Smooth muscle cell (in vitro differentiated cells): ENCODE results near the gene TBX4. TPM values are rescaled to one million over a fixed set of nuclear protein-coding genes. Genes with fewer than 3 reads are reported as not detected.

ENCODE experiments used
- DNase-seq: peaks from one replicate; lab custom pipeline; 2025; ENCODE audit not compliant: unreplicated experiment; lab: John Stamatoyannopoulos, UW
- H2AFZ ChIP-seq: fragments of 200-600 bp; sonication (generic); 2 replicates; pipeline ENCODE4 v1.6.0; 2016; ENCODE audit warnings: antibody characterized with exemption, low read depth, mild to moderate bottlenecking
- H3F3A ChIP-seq: fragments of 200-600 bp; sonication (generic); 2 replicates; pipeline ENCODE4 v1.6.0; 2017; ENCODE audit warnings: antibody characterized with exemption, low read depth
- H3K27ac ChIP-seq: fragments of 200-600 bp; sonication (generic); 2 replicates; pipeline ENCODE4 v1.5.1; 2016; ENCODE audit warnings: low read depth, mild to moderate bottlenecking
- H3K27me3 ChIP-seq: fragments of 200-600 bp; sonication (generic); 2 replicates; pipeline ENCODE4 v1.6.1; 2016; ENCODE audit warnings: low read depth, mild to moderate bottlenecking
- H3K36me3 ChIP-seq: fragments of 200-600 bp; sonication (generic); 2 replicates; pipeline ENCODE4 v1.5.1; 2016; ENCODE audit warnings: low read depth
- H3K4me1 ChIP-seq: fragments of 200-600 bp; sonication (generic); 2 replicates; pipeline ENCODE4 v1.5.1; 2016; ENCODE audit warnings: low read depth
- H3K4me2 ChIP-seq: fragments of 200-600 bp; sonication (generic); 2 replicates; pipeline ENCODE4 v1.6.0; 2016; ENCODE audit warnings: mild to moderate bottlenecking
- H3K4me3 ChIP-seq: fragments of 200-600 bp; sonication (generic); 2 replicates; pipeline ENCODE4 v1.5.1; 2016; ENCODE audit warnings: mild to moderate bottlenecking
- H3K79me2 ChIP-seq: fragments of 200-600 bp; sonication (generic); 2 replicates; pipeline ENCODE4 v1.6.0; 2016; ENCODE audit warnings: low read depth, mild to moderate bottlenecking
- H3K9ac ChIP-seq: fragments of 200-600 bp; sonication (generic); 2 replicates; pipeline ENCODE4 v1.6.0; 2016; ENCODE audit warnings: low read depth
- H3K9me3 ChIP-seq: fragments of 200-600 bp; sonication (generic); replicated peaks from 2 replicates; pipeline ENCODE4 v1.5.1; 2016; ENCODE audit warnings: low read depth
- H4K20me1 ChIP-seq: fragments of 200-600 bp; sonication (generic); 2 replicates; pipeline ENCODE4 v1.6.0; 2016; ENCODE audit warnings: low read depth
- WGBS: methylation state at CpG from one replicate; pipeline ENCODE4 v1.1.7; 2016; ENCODE audit warnings: low lambda C conversion rate; 5-methylcytosine and 5-hydroxymethylcytosine counted together
- polyA plus RNA-seq: library from polyadenylated mRNA; unstranded; fragments of >200 nt; fragmentation: Nextera tagmentation; extraction: Ambion mirVana; gene quantifications from 2 replicates; pipeline ENCODE4 v1.2.1, GENCODE V29; 2016
- total RNA-seq: library from RNA; depleted of rRNA; stranded (reverse); fragments of >200 nt; gene quantifications from 2 replicates; pipeline ENCODE4 v1.2.3, GENCODE V29; 2014
- TF ChIP-seq, protein P1 (sequence below): fragments of 200-600 bp; sonication (generic); IDR thresholded peaks from 2 replicates; pipeline ENCODE4 v1.5.1; 2017; ENCODE audit warnings: borderline replicate concordance, mild to moderate bottlenecking, antibody characterized with exemption; ENCODE audit not compliant: insufficient read depth, poor library complexity, severe bottlenecking

The TBX4 gene
- total and polyA plus RNA-seq, 2 experiments from 2014 or later = 14.1 to 22.7 TPM

DNA sequence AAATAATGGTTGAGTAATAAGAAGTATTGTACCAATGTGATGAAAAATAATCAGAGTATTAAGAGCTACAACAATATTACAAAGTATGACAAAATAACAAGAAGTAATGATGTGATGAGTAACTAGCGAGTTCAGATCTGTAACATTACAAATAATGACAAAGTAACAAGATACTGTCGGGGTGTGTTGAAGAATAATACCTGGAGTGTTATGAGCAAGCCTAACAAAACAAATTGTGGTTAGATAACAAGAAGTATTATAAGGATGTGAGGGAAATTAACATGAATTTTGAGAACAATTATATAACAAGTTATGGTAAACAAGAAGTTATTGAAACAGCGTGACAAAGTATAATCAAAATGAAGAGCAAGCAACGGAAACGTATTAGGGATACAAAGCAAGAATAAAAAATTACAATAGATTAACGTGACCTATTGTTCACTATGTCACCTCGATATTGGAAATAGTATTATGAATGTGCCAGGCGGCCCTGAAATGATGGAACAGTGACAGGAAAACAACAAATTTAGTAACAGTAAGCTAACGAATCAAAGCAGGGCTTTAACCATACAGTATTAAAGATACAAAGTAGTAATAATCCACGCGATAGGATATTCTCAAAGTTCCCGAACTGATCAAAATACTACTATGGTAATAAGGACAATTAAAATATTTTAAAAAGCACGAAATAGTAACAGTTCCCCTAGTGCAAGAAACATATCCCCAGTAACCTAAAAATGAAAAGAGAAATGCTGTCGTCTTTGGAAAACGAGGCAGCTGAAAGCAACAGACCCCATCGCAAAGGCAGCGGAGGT lies 1.6 kb downstream of the TBX4 start:
- Histone ChIP-seq H3K4me1 (peaks cover 22% of the 10 kb centered on the region), H3K79me2 (peaks cover 61% of the 10 kb centered on the region), H3K27me3 (peaks cover 6% of the 10 kb centered on the region), H3F3A (peaks cover 5% of the 10 kb centered on the region), H2AFZ (peak overlapping the region; percentile 6), H3K4me2 (peak overlapping the region; percentile 91), H3K4me3 (peak overlapping the region; percentile 63), H3K9me3 (no peaks in the 10 kb centered on the region), H3K27ac (peak overlapping the region; percentile 64), H4K20me1 (no peaks in the 10 kb centered on the region), H3K36me3 (no peaks in the 10 kb centered on the region), H3K9ac (peak overlapping the region; percentile 61)
- TF ChIP-seq, protein P1, sequence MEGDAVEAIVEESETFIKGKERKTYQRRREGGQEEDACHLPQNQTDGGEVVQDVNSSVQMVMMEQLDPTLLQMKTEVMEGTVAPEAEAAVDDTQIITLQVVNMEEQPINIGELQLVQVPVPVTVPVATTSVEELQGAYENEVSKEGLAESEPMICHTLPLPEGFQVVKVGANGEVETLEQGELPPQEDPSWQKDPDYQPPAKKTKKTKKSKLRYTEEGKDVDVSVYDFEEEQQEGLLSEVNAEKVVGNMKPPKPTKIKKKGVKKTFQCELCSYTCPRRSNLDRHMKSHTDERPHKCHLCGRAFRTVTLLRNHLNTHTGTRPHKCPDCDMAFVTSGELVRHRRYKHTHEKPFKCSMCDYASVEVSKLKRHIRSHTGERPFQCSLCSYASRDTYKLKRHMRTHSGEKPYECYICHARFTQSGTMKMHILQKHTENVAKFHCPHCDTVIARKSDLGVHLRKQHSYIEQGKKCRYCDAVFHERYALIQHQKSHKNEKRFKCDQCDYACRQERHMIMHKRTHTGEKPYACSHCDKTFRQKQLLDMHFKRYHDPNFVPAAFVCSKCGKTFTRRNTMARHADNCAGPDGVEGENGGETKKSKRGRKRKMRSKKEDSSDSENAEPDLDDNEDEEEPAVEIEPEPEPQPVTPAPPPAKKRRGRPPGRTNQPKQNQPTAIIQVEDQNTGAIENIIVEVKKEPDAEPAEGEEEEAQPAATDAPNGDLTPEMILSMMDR = no peak
- no peak for DNase-seq
- WGBS = 8% methylated on average over 17 of the region's 17 CpGs

DNA sequence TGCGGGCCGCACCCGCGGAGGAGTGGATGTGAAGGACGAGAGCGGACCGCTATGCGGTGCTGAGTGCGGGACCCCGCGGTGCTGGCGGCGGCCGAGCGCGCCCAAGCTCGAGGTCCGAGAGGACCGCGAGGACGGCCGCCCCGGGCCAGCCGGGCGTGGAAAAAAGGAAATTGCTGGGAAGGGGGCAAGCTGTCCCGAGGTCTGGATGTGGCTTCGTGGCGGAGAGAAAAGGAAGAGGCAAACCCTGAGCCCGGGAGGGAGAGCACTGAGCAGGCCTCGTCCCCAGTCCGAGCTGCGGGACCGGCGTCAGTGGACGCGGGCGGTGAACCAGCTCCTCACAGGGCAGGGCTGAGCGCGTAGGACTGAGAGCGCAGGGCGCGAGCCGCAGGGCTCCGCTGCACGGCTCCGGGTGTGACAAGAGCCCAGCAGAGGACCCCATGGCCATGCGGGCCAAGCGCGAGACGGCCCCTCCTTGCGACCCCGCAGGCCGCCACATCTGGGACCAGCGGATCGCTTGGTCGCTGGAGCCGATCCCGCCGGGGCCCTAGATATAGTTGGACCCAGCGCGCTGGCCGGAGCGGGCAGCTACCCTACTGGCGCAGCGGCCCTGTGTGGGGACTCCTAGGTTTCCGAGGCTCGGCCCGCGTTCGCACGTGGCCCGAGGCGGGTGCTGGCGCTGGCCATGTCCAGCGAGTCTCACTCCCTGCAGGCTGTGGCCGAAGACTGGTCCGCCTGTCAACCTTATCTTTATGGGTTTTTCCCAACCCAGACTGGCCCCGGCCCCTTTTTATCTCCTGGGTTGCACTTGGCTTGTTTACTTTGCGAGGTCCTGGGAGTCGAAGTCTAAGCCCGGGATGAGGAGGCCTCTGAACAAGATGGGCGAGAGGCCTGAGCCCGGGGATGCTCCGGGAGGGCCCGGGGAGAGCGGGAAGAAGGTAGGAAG lies 2.4 kb downstream of the TBX4 start:
- peak overlapping the region; percentile 91 for H3K4me2 ChIP-seq
- H4K20me1 ChIP-seq = no peaks in the 10 kb centered on the region
- H3K36me3 ChIP-seq = no peaks in the 10 kb centered on the region
- DNase-seq = no peak
- H3K4me1 ChIP-seq = peaks cover 22% of the 10 kb centered on the region
- TF ChIP-seq, protein P1 = no peak
- peaks cover 70% of the 10 kb centered on the region for H3K79me2 ChIP-seq
- WGBS = 2% methylated on average over 71 of the region's 86 CpGs
- H2AFZ ChIP-seq = peak overlapping the region; percentile 6
- H3F3A ChIP-seq = peaks cover 13% of the 10 kb centered on the region
- peaks cover 6% of the 10 kb centered on the region for H3K27me3 ChIP-seq
- peak overlapping the region; percentile 63 for H3K4me3 ChIP-seq
- peak overlapping the region; percentile 61 for H3K9ac ChIP-seq
- peak overlapping the region; percentile 64 for H3K27ac ChIP-seq
- H3K9me3 ChIP-seq = no peaks in the 10 kb centered on the region

DNA sequence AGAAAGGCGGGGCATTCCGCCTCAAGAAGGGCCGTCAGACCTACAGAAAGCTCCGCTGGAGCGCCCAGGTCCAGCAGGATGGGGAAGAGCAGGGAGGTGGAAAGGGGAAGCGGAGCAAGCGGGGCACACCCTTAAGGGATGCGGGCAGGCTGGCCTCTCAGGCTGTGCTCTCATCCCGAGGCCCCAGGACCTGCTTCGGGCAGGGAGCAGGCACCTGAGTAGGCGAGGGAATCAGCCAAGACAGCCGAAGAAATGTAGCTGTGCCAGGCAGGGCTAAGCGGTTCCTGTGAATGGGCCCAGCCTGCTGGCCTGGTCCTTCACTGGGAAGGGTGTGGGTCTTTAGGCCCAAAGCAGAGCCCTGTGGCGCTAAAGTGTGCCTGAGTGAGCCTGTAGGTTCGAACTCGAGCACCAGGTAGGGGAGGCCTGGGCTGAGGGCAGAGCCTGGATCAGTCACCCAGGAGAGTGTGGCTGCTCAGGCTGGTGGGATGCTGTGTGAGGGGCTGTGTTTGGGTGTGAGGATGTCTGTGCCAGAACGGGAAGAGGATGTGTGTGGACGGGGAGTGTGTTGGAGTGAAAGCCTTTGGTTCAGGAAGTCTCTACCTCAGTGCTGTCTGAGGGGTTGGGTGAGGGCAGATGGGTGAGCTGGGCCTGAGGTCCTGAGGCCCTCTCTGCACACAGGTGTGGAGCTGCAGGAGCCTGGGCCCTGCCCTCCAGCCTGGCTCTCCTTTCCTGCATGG lies 3.3 kb downstream of the TBX4 start:
- peak overlapping the region; percentile 61 for H3K9ac ChIP-seq
- peak overlapping the region; percentile 63 for H3K4me3 ChIP-seq
- H4K20me1 ChIP-seq = no peaks in the 10 kb centered on the region
- H3K9me3 ChIP-seq = no peaks in the 10 kb centered on the region
- peaks cover 6% of the 10 kb centered on the region for H3K27me3 ChIP-seq
- TF ChIP-seq, protein P1 = no peak
- no peaks in the 10 kb centered on the region for H3K36me3 ChIP-seq
- no peak overlapping the region for H2AFZ ChIP-seq
- peaks cover 14% of the 10 kb centered on the region for H3F3A ChIP-seq
- H3K4me2 ChIP-seq = peak overlapping the region; percentile 91
- peaks cover 79% of the 10 kb centered on the region for H3K79me2 ChIP-seq
- 16% methylated on average over 18 of the region's 18 CpGs for WGBS
- peaks cover 25% of the 10 kb centered on the region for H3K4me1 ChIP-seq
- peak overlapping the region; percentile 64 for H3K27ac ChIP-seq
- no peak for DNase-seq
